22Rv1 (cell line): ENCODE results near the gene VASH1.

Experiments
- H3K27ac ChIP-seq: fragments of 450-650 bp; 2 replicates; pipeline ENCODE4 v1.5.1; 2017
- CTCF ChIP-seq: fragments of 450-650 bp; IDR thresholded peaks from 2 replicates; pipeline ENCODE4 v1.5.1; 2017; ENCODE audit warnings: mild to moderate bottlenecking
- ZFX ChIP-seq: fragments of 450-650 bp; IDR thresholded peaks from 2 replicates; pipeline ENCODE4 v1.6.1; 2017; ENCODE audit warnings: antibody characterized with exemption, borderline replicate concordance

Gene VASH1

DNA sequence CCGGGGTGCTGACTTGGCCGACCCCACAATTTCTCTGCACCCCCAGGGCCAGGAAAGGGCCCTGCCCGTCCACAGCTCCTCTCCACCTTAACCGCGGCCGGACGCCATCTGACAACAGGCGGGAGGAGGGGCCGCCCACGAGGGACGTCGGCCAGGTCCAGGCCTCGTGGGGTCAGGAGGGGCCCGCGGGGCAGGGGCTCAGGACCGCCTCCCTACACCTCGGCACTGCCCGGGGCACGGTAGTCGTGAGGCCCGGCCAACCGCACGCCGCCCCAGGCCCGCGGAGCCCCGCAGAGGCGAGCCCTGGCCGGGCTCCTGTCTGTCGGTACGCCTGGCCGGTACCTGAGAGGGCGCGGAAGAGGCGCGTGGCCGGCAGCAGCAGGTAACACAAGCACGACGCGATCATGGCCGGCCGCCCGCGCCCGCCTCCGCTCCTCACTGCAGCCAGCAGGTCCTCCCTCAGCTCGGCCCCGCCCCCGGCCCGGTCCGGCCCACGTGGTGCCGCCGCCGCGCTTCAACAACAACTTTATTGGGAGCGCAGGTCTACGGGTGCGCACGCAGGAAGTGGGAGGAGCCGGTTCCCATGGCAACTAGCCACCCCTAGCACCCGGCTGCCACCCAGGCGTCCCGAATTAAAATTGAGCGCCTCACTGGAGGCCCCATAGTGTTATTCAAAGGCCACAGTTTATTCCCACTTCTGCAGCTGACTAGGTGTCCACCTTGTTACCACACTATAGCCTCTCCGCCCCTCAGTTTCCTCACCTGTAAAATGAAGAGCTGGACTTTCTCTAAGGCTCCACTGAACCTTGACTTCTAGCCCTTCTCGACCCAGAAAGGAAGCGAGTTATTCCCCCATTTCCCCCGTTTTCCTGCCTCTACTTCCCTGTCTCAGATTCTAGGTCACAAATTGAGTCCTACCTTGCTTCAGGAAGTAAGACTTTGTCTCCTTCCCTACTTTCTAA lies 51.4 kb downstream of the VASH1 start, which contains the start of gene ANGEL1:
Gene ANGEL1 (minus strand): TSS at position 461 of the 962 bp plus-strand sequence. CDS start 55 bp downstream, at position 406.
- peak within 1 kb of the TSS; percentile 86 for H3K27ac ChIP-seq

DNA sequence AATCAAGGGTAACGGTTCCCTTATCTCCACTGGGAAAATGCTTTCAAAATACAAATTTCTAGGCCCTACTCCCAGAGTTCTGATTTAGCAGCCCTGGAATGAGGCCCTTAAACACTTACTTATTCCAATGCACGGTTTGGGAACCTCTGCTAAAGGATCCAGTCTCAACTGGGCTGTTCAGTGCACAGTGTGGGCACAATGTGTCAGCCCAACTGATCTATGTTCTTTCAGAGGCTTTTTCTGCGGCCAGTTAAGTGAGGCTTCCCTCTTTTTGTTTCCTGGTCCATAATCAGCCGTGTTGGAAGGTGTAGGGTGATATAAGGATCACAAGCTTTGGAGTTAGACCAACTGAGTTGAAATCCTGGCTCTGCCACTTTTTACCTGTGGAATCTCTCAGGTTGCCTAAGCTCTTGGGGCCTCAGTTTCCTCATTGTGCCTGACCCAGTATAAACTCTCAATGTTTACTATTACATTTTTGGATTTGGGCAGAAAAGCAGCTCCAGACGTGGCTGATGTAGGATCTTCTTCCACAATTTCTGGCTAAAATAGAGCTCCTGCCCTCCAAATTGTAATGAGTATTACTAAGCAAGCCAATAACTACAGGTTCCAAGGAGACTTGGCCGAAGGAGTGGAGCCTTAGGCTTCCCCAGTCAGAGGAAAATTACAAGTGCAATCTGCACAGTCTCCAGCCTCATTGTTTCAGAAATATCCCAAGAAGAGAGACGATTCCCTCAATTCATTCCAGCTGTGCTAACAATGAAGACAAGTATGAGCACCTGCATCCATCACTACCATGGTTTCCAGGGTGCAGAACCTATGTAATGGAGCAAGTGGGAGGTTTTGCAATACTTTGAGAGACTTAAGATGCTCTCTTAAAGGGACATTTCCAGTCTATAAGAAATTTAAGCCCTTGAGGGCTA lies 53.7 kb downstream of the VASH1 start:
- H3K27ac ChIP-seq, result no peak overlapping the region
- TF ChIP-seq CTCF, result no peak
- TF ChIP-seq ZFX, result no peak

More for the DNA sequence above, 51.4 kb downstream of the VASH1 start, which contains the start of gene ANGEL1:
- TF ChIP-seq CTCF, result no peak

DNA sequence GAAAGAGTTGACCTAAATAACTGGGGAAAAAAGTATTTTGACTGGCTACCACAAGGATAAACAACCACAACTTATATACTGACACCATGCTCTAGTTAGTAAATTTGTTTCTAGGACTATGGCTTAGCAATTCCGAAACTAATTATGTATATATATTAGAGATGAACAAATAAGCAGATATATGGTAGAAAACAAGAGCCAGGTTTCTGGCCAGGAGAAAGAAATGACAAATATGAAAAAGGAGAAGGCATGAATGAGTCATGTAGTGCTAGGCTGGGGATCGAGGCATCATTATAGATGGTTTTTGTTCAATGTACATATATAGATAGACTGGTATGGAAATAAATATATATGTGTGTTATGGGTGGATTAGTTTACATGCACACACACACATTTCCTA lies 59.4 kb downstream of the VASH1 start:
- no peak overlapping the region for H3K27ac ChIP-seq
- no peak for TF ChIP-seq ZFX
- TF ChIP-seq CTCF, result no peak

DNA sequence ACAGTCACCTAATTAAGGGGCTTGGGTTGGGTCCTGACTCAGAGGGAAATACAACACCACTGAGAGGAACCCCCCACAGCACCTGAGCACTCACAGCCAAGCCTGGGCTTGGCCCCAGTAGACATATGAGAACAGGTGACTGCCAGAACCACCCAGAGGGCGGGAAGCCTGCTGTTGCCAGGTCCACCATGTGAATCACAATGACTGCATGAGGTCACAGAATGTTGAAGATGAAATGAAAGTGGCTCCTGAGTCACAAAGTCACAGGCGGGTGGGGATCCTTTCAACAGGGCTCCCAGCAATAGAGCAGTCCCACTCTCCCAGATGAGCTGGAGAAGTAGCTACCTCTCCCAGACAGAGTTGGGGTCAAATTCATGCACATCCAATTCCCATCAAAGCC lies 64.9 kb downstream of the VASH1 start, which contains the start of gene LRRC74A:
Gene LRRC74A (plus strand): TSS at position 287 of the 400 bp plus-strand sequence. CDS start 290 bp downstream, outside the sequence.
- H3K27ac ChIP-seq, result no peak within 1 kb of the TSS
- TF ChIP-seq CTCF, result no peak
- TF ChIP-seq ZFX, result no peak

DNA sequence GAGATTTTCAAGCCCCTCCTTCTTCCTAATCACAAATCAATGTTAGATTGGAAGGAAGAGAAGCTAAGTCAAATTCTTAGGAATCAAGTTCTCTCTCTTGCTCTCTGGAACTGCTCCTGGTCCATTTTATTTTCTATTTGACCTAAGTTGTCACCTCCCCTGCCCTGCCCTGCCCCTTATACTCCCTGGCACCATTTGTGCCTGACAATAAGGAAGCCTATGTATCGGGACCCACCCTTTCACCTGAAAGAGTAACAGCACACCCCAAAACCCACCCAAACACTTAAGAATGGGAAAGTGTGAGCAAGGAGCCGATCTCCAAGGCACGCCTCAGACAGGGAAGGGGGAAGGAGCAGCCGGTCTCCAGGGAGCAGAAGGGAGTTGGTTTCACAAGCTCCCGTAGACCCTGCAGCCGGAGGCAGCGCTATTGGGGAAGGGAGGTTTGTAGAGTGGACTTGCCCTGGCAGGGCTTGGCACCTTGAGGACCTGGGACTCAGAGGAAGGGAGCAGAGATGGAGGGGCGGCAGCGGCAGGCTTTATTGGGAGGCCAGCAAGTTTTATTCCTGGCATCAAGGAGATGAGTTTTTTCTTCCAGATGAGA lies 66.5 kb downstream of the VASH1 start:
- no peak for TF ChIP-seq ZFX
- TF ChIP-seq CTCF, result no peak
- no peak overlapping the region for H3K27ac ChIP-seq

DNA sequence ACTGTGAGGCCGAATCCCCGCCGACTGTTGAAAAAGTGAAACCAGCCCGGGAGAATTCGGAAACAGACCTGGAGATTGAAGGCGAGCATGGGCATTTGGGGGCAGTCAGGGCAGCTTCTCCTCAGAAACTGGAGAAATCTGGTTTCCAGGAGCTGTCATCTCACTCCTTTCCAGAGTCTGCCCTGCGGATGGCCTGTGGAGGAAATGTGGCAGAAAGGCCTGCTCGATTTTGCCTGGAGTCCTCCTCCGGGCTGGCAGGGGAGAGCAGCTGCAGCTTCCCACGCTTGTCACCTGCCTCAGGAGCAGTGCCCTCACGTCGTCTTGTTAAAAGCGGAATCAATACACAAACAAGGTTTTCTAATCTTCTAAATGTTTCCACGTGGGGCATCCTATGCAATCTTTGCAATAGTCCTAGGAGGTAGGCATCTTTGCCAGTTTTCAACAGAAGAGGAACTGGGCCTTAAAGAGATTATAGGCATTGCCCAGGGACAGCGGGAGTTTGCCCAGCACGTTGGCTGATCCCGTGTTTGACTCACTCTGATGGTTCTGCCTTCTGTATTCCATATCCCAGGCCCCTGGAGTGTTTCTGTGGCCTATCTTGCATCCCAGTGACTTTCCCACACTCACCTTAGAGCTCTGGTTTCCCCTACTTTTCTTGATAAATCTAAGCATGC lies 67.2 kb downstream of the VASH1 start:
- no peak for TF ChIP-seq CTCF
- TF ChIP-seq ZFX, result no peak
- H3K27ac ChIP-seq, result no peak overlapping the region
